ENCODE results near the gene DIPK1A.

The DIPK1A gene

DNA sequence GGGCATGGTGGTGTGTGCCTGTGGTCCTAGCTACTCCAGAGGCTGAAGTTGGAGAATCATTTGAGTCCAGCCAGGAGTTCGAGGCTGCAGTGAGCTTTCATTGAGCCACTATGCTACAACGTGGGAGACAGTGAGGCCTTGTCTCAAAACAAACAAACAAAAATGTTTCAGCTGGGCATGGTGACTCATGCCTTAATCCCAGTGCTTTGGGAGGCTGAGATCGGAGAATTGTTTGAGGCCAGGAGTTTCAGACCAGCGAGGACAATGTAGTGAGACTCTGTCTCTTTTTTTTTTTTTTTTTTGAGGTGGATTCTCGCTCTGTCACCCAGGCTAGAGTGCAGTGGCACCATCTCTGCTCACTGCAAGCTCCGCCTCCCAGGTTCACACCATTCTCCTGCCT is 134.5 kb downstream of the DIPK1A start:
- H3K4me1 ChIP-seq (ENCODE audit: control insufficient read depth, insufficient read depth, low read length): no peaks in the 10 kb centered on the region
- POLR2A ChIA-PET: no interaction called here
- no peaks in the 10 kb centered on the region for H3K36me3 ChIP-seq (ENCODE audit: control insufficient read depth in 2 of 2, insufficient read depth in 1 of 2, low read length in 2 of 2)
- no peak overlapping the region for H3K4me3 ChIP-seq (ENCODE audit: low read depth, low read length)
- H3K27ac ChIP-seq (ENCODE audit: extremely low read depth, low read depth, low read length): no peak overlapping the region
- CTCF ChIA-PET: no interaction called here
- H3K9me3 ChIP-seq (ENCODE audit: control insufficient read depth, insufficient read depth, low read depth, low read length): no peaks in the 10 kb centered on the region
- TF ChIP-seq MYNN (tag by site-specific recombination; IDR thresholded peaks at IDR 0.05; ENCODE audit: borderline replicate concordance): no peak
- no peak for TF ChIP-seq ZSCAN16 (tag by site-specific recombination; IDR thresholded peaks at IDR 0.05)
- no peak for TF ChIP-seq ZNF785 (tag by site-specific recombination; IDR thresholded peaks at IDR 0.05)
- TF ChIP-seq MZF1 (tag by site-specific recombination; IDR thresholded peaks at IDR 0.05; ENCODE audit: borderline replicate concordance): no peak
- no peak; the same call in 1 of the 2 replicates for TF ChIP-seq ZBTB1 (tag by site-specific recombination; IDR thresholded peaks at IDR 0.05)
- no peak for TF ChIP-seq ZFHX2 (tag by site-specific recombination; conservative IDR thresholded peaks at IDR 0.05)
- TF ChIP-seq, protein P1, sequence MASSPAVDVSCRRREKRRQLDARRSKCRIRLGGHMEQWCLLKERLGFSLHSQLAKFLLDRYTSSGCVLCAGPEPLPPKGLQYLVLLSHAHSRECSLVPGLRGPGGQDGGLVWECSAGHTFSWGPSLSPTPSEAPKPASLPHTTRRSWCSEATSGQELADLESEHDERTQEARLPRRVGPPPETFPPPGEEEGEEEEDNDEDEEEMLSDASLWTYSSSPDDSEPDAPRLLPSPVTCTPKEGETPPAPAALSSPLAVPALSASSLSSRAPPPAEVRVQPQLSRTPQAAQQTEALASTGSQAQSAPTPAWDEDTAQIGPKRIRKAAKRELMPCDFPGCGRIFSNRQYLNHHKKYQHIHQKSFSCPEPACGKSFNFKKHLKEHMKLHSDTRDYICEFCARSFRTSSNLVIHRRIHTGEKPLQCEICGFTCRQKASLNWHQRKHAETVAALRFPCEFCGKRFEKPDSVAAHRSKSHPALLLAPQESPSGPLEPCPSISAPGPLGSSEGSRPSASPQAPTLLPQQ (tag by site-specific recombination; IDR thresholded peaks at IDR 0.05): 0 out of 2 replicates have a peak, but pooled peaks have one; percentile 16
- no peak for TF ChIP-seq KLF10 (tag by site-specific recombination; IDR thresholded peaks at IDR 0.05)
- no peak for TF ChIP-seq ZNF404 (tag by site-specific recombination; IDR thresholded peaks at IDR 0.05)
- TF ChIP-seq ZBTB20 (tag by site-specific recombination; IDR thresholded peaks at IDR 0.05): no peak
- no peak for TF ChIP-seq ZNF157 (tag by site-specific recombination; IDR thresholded peaks at IDR 0.05)
- TF ChIP-seq, protein P2, sequence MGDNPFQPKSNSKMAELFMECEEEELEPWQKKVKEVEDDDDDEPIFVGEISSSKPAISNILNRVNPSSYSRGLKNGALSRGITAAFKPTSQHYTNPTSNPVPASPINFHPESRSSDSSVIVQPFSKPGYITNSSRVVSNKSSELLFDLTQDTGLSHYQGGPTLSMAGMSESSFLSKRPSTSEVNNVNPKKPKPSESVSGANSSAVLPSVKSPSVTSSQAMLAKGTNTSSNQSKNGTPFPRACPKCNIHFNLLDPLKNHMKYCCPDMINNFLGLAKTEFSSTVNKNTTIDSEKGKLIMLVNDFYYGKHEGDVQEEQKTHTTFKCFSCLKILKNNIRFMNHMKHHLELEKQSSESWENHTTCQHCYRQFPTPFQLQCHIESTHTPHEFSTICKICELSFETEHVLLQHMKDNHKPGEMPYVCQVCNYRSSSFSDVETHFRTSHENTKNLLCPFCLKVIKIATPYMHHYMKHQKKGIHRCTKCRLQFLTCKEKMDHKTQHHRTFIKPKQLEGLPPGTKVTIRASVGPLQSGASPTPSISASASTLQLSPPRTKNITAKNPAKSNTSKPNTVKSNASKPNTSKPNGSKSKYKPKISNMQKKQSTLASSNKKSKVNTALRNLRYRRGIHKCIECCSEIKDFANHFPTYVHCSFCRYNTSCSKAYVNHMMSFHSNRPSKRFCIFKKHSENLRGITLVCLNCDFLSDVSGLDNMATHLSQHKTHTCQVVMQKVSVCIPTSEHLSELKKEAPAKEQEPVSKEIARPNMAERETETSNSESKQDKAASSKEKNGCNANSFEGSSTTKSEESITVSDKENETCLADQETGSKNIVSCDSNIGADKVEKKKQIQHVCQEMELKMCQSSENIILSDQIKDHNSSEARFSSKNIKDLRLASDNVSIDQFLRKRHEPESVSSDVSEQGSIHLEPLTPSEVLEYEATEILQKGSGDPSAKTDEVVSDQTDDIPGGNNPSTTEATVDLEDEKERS (tag by site-specific recombination; IDR thresholded peaks at IDR 0.05): no peak
- TF ChIP-seq PRDM10 (tag by site-specific recombination; IDR thresholded peaks at IDR 0.05): no peak
- TF ChIP-seq ZNF335 (tag by site-specific recombination; conservative IDR thresholded peaks at IDR 0.05): 0 out of 2 replicates have a peak, but pooled peaks have one; percentile 20
- TF ChIP-seq WT1 (tag by site-specific recombination; IDR thresholded peaks at IDR 0.05): peak; percentile 60; the same call in 1 of the 2 replicates
- TF ChIP-seq ZNF580 (tag by site-specific recombination; IDR thresholded peaks at IDR 0.05): no peak
- TF ChIP-seq ZNF169 (tag by site-specific recombination; IDR thresholded peaks at IDR 0.05): no peak
- no peak for TF ChIP-seq ZNF585B (tag by site-specific recombination; IDR thresholded peaks at IDR 0.05)
- no peak for TF ChIP-seq ZNF621 (tag by site-specific recombination; IDR thresholded peaks at IDR 0.05)
- peak; percentile 67 for TF ChIP-seq ZBTB17 (tag by site-specific recombination; IDR thresholded peaks at IDR 0.05)
- no peak for TF ChIP-seq BCL11B (tag by site-specific recombination; IDR thresholded peaks at IDR 0.05; ENCODE audit: low read depth)
- TF ChIP-seq ZNF488 (tag by site-specific recombination; IDR thresholded peaks at IDR 0.05): no peak
- TF ChIP-seq, protein P3, sequence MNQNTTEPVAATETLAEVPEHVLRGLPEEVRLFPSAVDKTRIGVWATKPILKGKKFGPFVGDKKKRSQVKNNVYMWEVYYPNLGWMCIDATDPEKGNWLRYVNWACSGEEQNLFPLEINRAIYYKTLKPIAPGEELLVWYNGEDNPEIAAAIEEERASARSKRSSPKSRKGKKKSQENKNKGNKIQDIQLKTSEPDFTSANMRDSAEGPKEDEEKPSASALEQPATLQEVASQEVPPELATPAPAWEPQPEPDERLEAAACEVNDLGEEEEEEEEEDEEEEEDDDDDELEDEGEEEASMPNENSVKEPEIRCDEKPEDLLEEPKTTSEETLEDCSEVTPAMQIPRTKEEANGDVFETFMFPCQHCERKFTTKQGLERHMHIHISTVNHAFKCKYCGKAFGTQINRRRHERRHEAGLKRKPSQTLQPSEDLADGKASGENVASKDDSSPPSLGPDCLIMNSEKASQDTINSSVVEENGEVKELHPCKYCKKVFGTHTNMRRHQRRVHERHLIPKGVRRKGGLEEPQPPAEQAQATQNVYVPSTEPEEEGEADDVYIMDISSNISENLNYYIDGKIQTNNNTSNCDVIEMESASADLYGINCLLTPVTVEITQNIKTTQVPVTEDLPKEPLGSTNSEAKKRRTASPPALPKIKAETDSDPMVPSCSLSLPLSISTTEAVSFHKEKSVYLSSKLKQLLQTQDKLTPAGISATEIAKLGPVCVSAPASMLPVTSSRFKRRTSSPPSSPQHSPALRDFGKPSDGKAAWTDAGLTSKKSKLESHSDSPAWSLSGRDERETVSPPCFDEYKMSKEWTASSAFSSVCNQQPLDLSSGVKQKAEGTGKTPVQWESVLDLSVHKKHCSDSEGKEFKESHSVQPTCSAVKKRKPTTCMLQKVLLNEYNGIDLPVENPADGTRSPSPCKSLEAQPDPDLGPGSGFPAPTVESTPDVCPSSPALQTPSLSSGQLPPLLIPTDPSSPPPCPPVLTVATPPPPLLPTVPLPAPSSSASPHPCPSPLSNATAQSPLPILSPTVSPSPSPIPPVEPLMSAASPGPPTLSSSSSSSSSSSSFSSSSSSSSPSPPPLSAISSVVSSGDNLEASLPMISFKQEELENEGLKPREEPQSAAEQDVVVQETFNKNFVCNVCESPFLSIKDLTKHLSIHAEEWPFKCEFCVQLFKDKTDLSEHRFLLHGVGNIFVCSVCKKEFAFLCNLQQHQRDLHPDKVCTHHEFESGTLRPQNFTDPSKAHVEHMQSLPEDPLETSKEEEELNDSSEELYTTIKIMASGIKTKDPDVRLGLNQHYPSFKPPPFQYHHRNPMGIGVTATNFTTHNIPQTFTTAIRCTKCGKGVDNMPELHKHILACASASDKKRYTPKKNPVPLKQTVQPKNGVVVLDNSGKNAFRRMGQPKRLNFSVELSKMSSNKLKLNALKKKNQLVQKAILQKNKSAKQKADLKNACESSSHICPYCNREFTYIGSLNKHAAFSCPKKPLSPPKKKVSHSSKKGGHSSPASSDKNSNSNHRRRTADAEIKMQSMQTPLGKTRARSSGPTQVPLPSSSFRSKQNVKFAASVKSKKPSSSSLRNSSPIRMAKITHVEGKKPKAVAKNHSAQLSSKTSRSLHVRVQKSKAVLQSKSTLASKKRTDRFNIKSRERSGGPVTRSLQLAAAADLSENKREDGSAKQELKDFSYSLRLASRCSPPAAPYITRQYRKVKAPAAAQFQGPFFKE (tag by site-specific recombination; IDR thresholded peaks at IDR 0.05; ENCODE audit: borderline replicate concordance): no peak
- TF ChIP-seq ZBTB48 (tag by site-specific recombination; IDR thresholded peaks at IDR 0.05): no peak

Measured in HEK293 (cell line).